Measurements from ENCODE around the gene CTNNA3. TPM values are rescaled to one million over a fixed set of nuclear protein-coding genes. Genes with fewer than 3 reads are reported as not detected.
"Not testable (repeated sequence)": the region's sequence is repeated elsewhere in the genome, so short reads cannot be mapped to it uniquely, and the experiment has no call there.

CTNNA3 gene
- polyA plus RNA-seq, 1 experiment = not detected

GRCh38 chr10:67596641-67597040, 99.4 kb downstream of the CTNNA3 start:
- no peak for TF ChIP-seq CTCF (IDR thresholded peaks at IDR 0.05; ENCODE audit: insufficient read depth, low read depth, low read length)
- no peaks in the 10 kb centered on the region for H3K36me3 ChIP-seq (ENCODE audit: control insufficient read depth, insufficient read depth, low read length)
- POLR2A ChIA-PET = no interaction called here
- no peaks in the 10 kb centered on the region for H3K27me3 ChIP-seq (ENCODE audit: control insufficient read depth, insufficient read depth, low read length)
- H3K4me3 ChIP-seq (ENCODE audit: low read depth, low read length) = no peak overlapping the region
- no peak for DNase-seq (ENCODE audit: low read depth)
- CTCF ChIA-PET = no interaction called here

- no peaks in the 10 kb centered on the region for H3K27me3 ChIP-seq (ENCODE audit: control insufficient read depth, insufficient read depth, low read length)
- ChIA-PET POLR2A (no interaction called here), CTCF (no interaction called here)
- no peak for DNase-seq (ENCODE audit: low read depth)
- TF ChIP-seq CTCF (IDR thresholded peaks at IDR 0.05; ENCODE audit: insufficient read depth, low read depth, low read length) = no peak
- no peaks in the 10 kb centered on the region for H3K36me3 ChIP-seq (ENCODE audit: control insufficient read depth, insufficient read depth, low read length)
- no peak overlapping the region for H3K4me3 ChIP-seq (ENCODE audit: low read depth, low read length)
Observed at GRCh38 chr10:67587771-67588170, 108.2 kb downstream of the CTNNA3 start.

- POLR2A ChIA-PET = no interaction called here
- no peak for DNase-seq (ENCODE audit: low read depth)
- no peak for TF ChIP-seq CTCF (IDR thresholded peaks at IDR 0.05; ENCODE audit: insufficient read depth, low read depth, low read length)
- Histone ChIP-seq H3K4me3 (ENCODE audit: low read depth, low read length) (no peak overlapping the region), H3K27me3 (ENCODE audit: control insufficient read depth, insufficient read depth, low read length) (no peaks in the 10 kb centered on the region), H3K36me3 (ENCODE audit: control insufficient read depth, insufficient read depth, low read length) (no peaks in the 10 kb centered on the region)
- CTCF ChIA-PET = no interaction called here
Observed at GRCh38 chr10:67575532-67575931, 120.5 kb downstream of the CTNNA3 start.

GRCh38 chr10:67573484-67573883, 122.5 kb downstream of the CTNNA3 start:
- Histone ChIP-seq H3K4me3 (ENCODE audit: low read depth, low read length) (no peak overlapping the region), H3K36me3 (ENCODE audit: control insufficient read depth, insufficient read depth, low read length) (no peaks in the 10 kb centered on the region), H3K27me3 (ENCODE audit: control insufficient read depth, insufficient read depth, low read length) (no peaks in the 10 kb centered on the region)
- no peak for DNase-seq (ENCODE audit: low read depth)
- POLR2A ChIA-PET = no interaction called here
- no peak for TF ChIP-seq CTCF (IDR thresholded peaks at IDR 0.05; ENCODE audit: insufficient read depth, low read depth, low read length)
- CTCF ChIA-PET = no interaction called here

GRCh38 chr10:67571503-67571902, 124.5 kb downstream of the CTNNA3 start:
- CTCF ChIA-PET = no interaction called here
- POLR2A ChIA-PET = no interaction called here
- no peak overlapping the region for H3K4me3 ChIP-seq (ENCODE audit: low read depth, low read length)
- TF ChIP-seq CTCF (IDR thresholded peaks at IDR 0.05; ENCODE audit: insufficient read depth, low read depth, low read length) = no peak
- H3K36me3 ChIP-seq (ENCODE audit: control insufficient read depth, insufficient read depth, low read length) = no peaks in the 10 kb centered on the region
- DNase-seq (ENCODE audit: low read depth) = no peak
- H3K27me3 ChIP-seq (ENCODE audit: control insufficient read depth, insufficient read depth, low read length) = no peaks in the 10 kb centered on the region

GRCh38 chr10:67558311-67558710, 137.7 kb downstream of the CTNNA3 start:
- H3K4me3 ChIP-seq (ENCODE audit: low read depth, low read length); H3K36me3 ChIP-seq (ENCODE audit: control insufficient read depth, insufficient read depth, low read length); H3K27me3 ChIP-seq (ENCODE audit: control insufficient read depth, insufficient read depth, low read length); POLR2A ChIA-PET; DNase-seq (ENCODE audit: low read depth); CTCF ChIA-PET: not testable (repeated sequence)

All from BJ (cell line).